Measurements from ENCODE around the gene ENPP6. TPM values are rescaled to one million over a fixed set of nuclear protein-coding genes. Genes with fewer than 3 reads are reported as not detected.

ENPP6 gene
- not detected in 2 replicates for total RNA-seq (2022)
- percentile 2 among the genes with signal in this experiment for Bru-seq, nascent RNA
- percentile 6 among the genes with signal in this experiment for BruChase-seq, experiment 1, labeled RNA remaining after a 2-hour chase
- BruChase-seq, experiment 2, labeled RNA remaining after a 6-hour chase, result percentile 4 among the genes with signal in this experiment
- long read RNA-seq, result 0 reads

DNA sequence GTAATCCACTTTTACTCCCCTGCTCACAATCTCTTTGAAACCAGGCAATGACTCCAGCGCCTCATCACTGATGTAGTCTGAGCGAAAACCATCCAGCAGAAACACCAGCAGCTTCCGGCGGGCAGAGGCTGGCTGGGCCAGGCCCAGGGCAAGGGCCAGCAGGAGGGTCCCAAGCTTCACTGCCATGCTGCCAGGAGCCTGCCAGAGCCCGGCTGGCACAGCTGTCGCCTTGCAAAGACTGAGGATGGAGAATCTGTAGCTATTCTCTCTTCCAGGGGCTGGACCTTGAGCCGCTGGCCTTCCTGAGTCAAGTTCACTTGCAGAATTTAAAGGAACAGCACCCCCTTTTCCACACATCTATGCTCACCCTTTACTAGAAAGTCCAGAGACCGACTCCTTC lies at the start of gene ENPP6:
ENPP6 (minus strand) TSS at position 240 of the 400 bp plus-strand sequence; CDS start at position 186, 54 bp downstream.
- peaks cover 12% of the 10 kb centered on the region for H3K27me3 Mint-ChIP-seq (ENCODE audit: insufficient read depth, unreplicated experiment)
- ChIA-PET CTCF (no interaction called here), POLR2A (no interaction called here)
- TF ChIP-seq, protein P1, sequence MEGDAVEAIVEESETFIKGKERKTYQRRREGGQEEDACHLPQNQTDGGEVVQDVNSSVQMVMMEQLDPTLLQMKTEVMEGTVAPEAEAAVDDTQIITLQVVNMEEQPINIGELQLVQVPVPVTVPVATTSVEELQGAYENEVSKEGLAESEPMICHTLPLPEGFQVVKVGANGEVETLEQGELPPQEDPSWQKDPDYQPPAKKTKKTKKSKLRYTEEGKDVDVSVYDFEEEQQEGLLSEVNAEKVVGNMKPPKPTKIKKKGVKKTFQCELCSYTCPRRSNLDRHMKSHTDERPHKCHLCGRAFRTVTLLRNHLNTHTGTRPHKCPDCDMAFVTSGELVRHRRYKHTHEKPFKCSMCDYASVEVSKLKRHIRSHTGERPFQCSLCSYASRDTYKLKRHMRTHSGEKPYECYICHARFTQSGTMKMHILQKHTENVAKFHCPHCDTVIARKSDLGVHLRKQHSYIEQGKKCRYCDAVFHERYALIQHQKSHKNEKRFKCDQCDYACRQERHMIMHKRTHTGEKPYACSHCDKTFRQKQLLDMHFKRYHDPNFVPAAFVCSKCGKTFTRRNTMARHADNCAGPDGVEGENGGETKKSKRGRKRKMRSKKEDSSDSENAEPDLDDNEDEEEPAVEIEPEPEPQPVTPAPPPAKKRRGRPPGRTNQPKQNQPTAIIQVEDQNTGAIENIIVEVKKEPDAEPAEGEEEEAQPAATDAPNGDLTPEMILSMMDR (IDR thresholded peaks at IDR 0.05; ENCODE audit: insufficient read depth in 1 of 2, low read depth in 1 of 2, low read length in 1 of 2, severe bottlenecking in 1 of 2, unreplicated experiment in 1 of 2), result no peak
- Histone ChIP-seq H3K27me3 (replicated peaks; ENCODE audit: control insufficient read depth, insufficient read depth, low read length) (no peaks in the 10 kb centered on the region), H3K4me3 (ENCODE audit: low read depth, low read length) (no peak within 1 kb of the TSS), H3K9me3 (no peaks in the 10 kb centered on the region), H3K36me3 (ENCODE audit: control insufficient read depth, insufficient read depth, low read length) (no peaks in the 10 kb centered on the region), H3K4me1 (no peaks in the 10 kb centered on the region)
- no TSS peak for BruUV-seq (replicated peaks)
- no peaks in the 10 kb centered on the region for H3K9me3 Mint-ChIP-seq (ENCODE audit: unreplicated experiment)
- intact Hi-C loops (cut with micrococcal nuclease; ENCODE audit: unreplicated experiment), result no loop called here
- no peaks in the 10 kb centered on the region for H3K4me1 Mint-ChIP-seq (ENCODE audit: low read depth, unreplicated experiment)
- no peak within 1 kb of the TSS for H3K27ac Mint-ChIP-seq (ENCODE audit: unreplicated experiment)
- H3K36me3 Mint-ChIP-seq (ENCODE audit: insufficient read depth, unreplicated experiment), result no peaks in the 10 kb centered on the region
- no peak for DNase-seq
- H3K4me3 Mint-ChIP-seq (ENCODE audit: unreplicated experiment), result no peak within 1 kb of the TSS

DNA sequence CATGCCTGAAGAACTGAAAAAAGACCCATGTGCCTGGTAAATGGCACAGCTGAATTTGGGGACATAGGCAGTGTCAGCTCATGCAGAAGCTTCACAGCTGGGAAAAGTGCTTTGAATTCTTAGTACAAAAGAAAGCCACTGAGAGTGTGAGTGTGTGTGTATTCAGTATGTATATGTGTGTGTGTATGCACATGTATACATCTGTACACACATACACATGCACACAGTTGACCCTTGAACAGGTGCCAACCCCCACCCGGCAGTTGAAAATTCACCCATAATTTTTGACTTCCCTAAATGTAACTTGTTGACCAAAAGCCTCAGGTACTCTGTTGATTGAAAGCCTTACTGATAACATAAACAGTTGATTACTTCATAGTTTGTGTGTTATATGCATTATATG lies 49.5 kb upstream of the ENPP6 start:
- CTCF ChIA-PET, result interaction anchor here (0.6 kb wide), 1 partner anchor 116 kb away, joined by 4 read pairs; no protein-coding TSS in a partner anchor
- Histone ChIP-seq H3K36me3 (ENCODE audit: control insufficient read depth, insufficient read depth, low read length) (no peaks in the 10 kb centered on the region), H3K4me1 (no peaks in the 10 kb centered on the region), H3K4me3 (ENCODE audit: low read depth, low read length) (no peak overlapping the region), H3K27me3 (replicated peaks; ENCODE audit: control insufficient read depth, insufficient read depth, low read length) (no peaks in the 10 kb centered on the region), H3K9me3 (no peaks in the 10 kb centered on the region)
- intact Hi-C loops (cut with micrococcal nuclease; ENCODE audit: unreplicated experiment), result loop anchor here (5.0 to 10.0 kb wide), 2 partner anchors 205 to 468 kb away; partner anchors contain the start of genes CENPU and IRF2
- no peak for DNase-seq
- H3K4me1 Mint-ChIP-seq (ENCODE audit: low read depth, unreplicated experiment), result peaks cover 14% of the 10 kb centered on the region
- TF ChIP-seq, protein P1 (IDR thresholded peaks at IDR 0.05; ENCODE audit: insufficient read depth in 1 of 2, low read depth in 1 of 2, low read length in 1 of 2, severe bottlenecking in 1 of 2, unreplicated experiment in 1 of 2), result no peak
- no peaks in the 10 kb centered on the region for H3K36me3 Mint-ChIP-seq (ENCODE audit: insufficient read depth, unreplicated experiment)
- peaks cover 5% of the 10 kb centered on the region for H3K27me3 Mint-ChIP-seq (ENCODE audit: insufficient read depth, unreplicated experiment)
- H3K9me3 Mint-ChIP-seq (ENCODE audit: unreplicated experiment), result no peaks in the 10 kb centered on the region
- peak overlapping the region; percentile 82 for H3K4me3 Mint-ChIP-seq (ENCODE audit: unreplicated experiment)
- H3K27ac Mint-ChIP-seq (ENCODE audit: unreplicated experiment), result no peak overlapping the region
- no TSS peak for BruUV-seq (replicated peaks)
- POLR2A ChIA-PET, result no interaction called here

DNA sequence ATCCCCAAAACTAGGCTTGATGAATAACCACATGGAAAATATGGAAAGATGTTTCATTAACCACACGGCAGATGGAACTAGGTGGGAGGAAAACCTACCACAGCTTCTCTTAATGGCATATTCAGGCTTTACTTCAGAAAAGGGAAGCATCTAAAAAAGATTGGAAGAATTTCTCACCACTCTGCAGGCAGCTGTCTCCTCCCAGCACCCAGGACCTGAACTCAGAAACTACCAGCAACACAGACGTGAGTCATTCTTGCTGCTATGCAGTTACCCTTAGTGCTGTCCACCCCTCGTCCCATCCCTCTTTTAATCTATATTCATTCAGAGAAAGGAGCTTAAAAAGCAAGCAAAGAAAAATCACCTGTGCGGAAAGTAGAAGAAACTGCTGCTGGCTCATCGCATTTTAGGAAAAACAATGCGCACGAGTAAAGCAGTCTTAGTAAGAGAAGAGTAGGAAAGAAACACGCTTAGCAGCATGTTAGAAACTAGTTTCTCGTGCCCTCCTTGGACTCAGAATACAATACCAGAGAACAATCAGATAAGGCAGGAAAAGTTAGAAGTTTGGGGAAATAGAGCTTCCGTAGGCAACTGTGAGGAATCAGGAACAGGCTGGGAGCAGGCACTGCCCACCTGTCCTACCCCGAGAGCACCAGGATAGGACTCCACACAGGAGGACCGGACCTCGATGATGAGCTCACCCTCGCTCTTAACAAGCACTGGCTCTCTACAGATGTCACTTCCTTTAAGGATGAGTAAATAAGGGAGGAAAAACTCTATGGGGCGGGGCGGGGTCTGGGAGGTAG lies 48.1 kb upstream of the ENPP6 start:
- Mint-ChIP-seq H3K9me3 (ENCODE audit: unreplicated experiment) (no peaks in the 10 kb centered on the region), H3K27me3 (ENCODE audit: insufficient read depth, unreplicated experiment) (peaks cover 3% of the 10 kb centered on the region), H3K4me1 (ENCODE audit: low read depth, unreplicated experiment) (peaks cover 14% of the 10 kb centered on the region), H3K27ac (ENCODE audit: unreplicated experiment) (no peak overlapping the region), H3K4me3 (ENCODE audit: unreplicated experiment) (no peak overlapping the region), H3K36me3 (ENCODE audit: insufficient read depth, unreplicated experiment) (no peaks in the 10 kb centered on the region)
- no peak overlapping the region for H3K4me3 ChIP-seq (ENCODE audit: low read depth, low read length)
- no peaks in the 10 kb centered on the region for H3K36me3 ChIP-seq (ENCODE audit: control insufficient read depth, insufficient read depth, low read length)
- H3K27me3 ChIP-seq (replicated peaks; ENCODE audit: control insufficient read depth, insufficient read depth, low read length), result no peaks in the 10 kb centered on the region
- ChIA-PET CTCF (interaction anchor here (0.7 to 1.0 kb wide), 2 partner anchors 43 to 83 kb away, joined by 4 read pairs; no protein-coding TSS in a partner anchor), POLR2A (no interaction called here)
- TF ChIP-seq, protein P1 (IDR thresholded peaks at IDR 0.05; ENCODE audit: insufficient read depth in 1 of 2, low read depth in 1 of 2, low read length in 1 of 2, severe bottlenecking in 1 of 2, unreplicated experiment in 1 of 2), result no peak
- intact Hi-C loops (cut with micrococcal nuclease; ENCODE audit: unreplicated experiment), result loop anchor here (2.0 to 10.0 kb wide), 3 partner anchors 207 to 469 kb away; partner anchors contain the start of genes CASP3, CENPU, IRF2 and PRIMPOL
- H3K4me1 ChIP-seq, result no peaks in the 10 kb centered on the region
- BruUV-seq (replicated peaks), result no TSS peak
- no peak for DNase-seq
- H3K9me3 ChIP-seq, result no peaks in the 10 kb centered on the region
